NCI-H446 (cell line): ENCODE measurements around the gene NPAS3.

Source experiments
- DNase-seq, 2 experiments: peaks; one replicate each; lab custom pipeline; 2025; lab: John Stamatoyannopoulos, UW

The NPAS3 gene

GRCh38 chr14:32940711-32941667 lies 2.3 kb downstream of the NPAS3 start:
- DNase-seq, result no peak

DNA sequence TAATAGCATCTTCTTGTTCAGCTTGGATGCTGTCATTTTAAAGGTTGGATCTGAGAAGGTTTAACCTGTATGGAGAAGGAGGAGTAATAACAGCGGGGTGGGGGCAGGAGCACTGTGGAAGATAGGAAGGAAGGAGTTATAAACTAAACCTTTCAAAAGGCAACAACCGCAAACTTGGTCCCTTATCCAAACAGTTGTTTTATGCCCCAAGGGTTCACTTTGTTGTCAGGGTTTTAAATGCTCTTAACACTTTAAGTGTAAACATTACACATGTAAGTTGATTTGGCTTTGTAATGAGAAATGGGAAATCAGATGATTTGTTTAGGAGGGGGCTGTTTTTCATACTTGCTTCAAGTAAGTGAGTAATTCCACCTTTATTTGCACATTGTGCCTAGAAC lies 3.0 kb downstream of the NPAS3 start:
- no peak for DNase-seq

DNA sequence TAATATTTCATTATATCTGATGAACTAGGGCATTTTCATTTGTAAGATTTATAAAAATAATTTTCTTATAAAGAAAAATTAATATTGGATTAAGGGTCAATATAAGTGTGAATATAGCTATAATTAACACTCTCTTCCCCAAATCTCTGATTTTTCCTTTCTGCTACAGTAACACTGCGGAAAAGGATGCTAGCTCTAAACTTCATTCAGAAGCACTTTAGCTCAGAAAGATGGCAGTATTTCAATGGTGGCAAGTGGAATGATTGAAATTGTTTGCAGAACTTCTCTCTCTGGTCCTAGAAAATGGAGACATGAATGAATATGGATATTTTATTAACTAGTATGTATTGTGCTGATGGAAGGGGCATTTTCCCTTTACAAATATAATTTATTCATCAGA lies 8.4 kb downstream of the NPAS3 start:
- no peak for DNase-seq

DNA sequence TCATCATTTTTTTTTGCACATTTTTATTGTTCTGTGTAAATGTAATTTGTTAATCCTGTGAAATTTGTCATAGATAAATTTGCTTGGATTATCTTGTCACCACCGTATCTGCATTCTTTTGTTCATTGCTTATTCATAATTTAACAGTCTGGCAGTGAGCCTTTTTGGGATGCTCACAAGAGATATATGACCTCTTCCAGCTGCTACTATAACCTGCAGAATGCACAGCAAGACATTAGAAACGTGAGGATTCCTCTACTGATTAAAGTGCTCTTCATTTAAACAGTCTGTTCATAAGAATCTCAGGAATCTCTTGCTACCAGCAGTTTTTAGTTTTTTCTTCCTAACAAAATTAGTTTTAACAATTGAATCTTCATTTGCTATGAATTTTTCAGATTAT lies 9.1 kb downstream of the NPAS3 start:
- no peak for DNase-seq

- no peak for DNase-seq
These were observed 11.9 kb downstream of the NPAS3 start for GRCh38 chr14:32950584-32950983.

DNA sequence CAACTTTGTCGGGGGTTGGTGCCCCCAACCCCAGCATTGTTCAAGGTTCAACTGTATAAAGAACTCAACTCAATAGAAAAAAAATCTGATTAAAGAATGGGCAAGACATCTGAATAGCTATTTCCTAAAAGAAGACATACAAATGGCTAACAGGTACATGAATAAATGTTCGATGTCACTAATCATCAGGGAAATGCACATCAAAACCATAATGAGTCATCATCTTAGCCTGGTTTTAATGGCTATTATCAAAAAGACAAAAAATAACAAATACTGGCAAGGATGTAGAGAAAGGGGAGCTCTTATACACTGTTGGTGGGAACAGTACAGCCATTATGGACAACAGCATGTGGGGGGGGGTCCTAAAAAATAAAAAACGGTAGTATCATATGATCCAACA lies 28.7 kb downstream of the NPAS3 start:
- DNase-seq, result no peak

DNA sequence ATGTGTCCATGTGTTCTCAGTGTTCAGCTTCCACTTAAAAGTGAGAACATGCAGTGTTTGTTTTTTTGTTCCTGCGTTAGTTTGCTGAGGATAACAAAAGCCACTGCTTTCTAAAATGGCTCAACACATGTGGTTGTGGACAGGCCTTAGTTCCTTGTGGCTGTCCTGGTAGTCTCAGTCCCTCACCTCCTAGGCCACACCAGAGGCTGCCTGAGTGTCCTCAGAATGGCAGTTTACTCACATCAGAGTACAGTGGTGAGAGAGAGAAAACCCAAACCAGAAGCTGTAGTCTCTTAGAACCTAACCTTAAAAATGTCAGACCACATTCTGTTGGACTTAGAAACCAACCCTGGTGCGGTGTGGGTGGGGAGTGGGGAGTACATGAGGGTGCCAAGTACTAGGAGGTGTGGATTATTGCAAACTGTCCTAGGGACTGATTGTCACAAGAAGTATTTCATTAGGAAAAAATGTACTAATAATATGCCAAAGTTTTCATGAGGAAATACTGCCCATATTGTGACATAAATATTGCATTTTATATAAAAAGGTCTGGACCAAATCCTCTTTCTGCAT lies 30.4 kb downstream of the NPAS3 start:
- DNase-seq, result no peak

GRCh38 chr14:32977913-32978312 lies 39.2 kb downstream of the NPAS3 start:
- DNase-seq, result no peak

DNA sequence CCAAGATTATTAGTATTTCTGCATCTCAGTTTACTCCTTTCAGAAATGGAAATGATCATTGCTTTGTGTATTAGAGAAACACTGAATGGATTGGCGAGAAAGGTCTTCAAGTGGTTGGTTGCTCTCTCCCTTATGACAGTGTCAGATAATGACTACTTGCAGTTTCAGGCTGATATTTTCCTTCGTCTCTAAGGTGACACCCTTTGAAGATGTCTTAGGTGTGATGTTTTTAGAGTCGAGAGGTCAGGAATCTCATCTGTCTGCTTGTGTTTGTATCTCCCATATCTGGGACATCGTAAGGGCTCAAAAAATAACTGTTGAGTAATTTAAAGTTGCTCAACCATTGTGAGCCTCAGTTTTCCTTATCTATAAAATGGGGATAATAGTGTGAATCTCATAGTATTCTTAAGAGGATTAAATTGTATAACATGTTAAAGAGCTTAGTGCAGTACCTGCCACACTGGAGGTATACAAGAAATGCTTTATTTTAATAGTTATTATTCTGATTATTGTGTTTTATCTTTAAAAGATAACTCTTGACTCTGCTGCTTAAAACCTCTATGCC lies 40.1 kb downstream of the NPAS3 start:
- DNase-seq, result no peak

DNA sequence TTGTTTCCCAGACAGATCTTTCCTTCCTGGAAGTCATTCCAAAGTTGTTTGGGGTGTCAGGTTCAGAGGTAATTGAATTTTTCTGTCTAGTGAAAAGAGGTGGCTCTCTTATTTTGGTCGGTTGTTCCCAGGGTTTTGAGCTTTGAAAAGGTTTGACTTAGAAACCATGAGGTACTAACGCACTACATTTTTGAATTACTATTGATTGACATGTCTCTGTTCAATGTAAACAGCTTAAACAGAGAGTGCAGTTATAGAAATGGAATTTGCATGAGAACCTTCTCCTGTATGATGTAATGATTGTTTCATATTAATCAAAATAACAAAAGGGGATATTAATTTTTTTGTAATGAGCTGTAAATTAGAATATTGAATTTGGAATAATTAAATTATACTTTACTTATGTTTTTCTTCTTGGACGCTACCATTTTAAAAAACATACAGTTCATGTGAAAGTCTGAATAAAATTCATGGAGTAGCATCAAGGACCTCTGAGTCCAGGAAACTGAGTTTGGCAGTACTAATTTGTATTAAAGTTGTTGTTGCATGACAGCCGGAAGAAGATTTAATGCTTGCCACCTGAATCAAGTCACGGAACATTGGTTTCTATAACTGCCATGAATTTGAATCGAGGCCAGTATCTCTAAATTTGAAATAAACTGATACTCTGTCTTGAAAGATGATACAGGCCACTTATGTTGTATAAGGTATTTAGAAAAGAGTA lies 41.7 kb downstream of the NPAS3 start:
- no peak for DNase-seq

GRCh38 chr14:32980902-32981501 lies 42.3 kb downstream of the NPAS3 start:
- no peak for DNase-seq

DNA sequence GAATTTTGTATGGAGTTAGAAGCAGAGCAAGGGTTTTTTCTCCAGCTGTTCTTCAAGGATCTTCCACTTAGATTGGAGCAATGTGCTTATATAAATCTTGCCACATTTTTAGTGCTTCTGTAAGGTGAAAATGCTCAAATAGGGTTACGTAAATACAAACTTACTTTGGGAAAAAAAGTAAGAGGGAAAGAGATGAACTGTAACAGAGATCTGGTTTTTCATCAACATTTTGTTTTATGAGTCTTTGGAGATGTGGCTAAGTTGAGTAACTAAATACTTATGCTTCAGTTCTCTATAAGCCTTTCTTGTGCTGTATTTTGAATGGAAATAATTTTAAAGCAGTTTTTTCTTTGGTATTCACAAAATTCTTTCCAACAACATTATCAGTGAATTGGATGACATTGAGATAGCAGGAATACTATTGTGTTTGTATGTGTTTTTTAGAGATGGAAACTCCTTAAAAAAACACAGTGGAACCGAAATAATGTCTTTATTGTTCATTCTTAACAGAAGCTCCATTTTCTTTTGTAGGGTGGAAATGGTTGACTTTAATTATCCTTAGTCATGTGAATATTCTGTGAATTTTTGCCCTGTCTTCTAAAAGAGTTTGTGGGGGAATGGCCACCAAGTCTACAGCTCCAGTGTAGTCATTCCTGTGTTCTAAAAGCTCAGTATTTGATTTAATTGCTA lies 45.7 kb downstream of the NPAS3 start:
- no peak for DNase-seq

DNA sequence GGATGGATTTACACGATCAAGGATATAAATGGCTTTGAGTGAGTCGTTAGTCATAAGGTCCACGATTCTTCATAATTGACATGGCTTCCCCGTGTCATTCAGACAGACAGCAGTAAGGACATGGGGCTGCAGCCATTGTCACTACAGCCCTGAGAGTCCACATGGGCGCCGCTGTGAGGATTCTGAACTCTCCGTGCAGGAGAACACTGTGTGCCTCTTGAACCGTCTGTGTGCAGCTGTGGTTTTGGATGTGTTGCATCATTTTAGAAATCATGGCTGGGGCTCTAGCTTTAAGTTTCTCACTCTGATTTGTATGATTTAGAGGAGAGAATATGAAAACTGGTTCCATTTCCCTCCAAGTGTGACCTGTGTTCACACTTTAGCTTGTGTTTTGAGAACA lies 47.2 kb downstream of the NPAS3 start:
- DNase-seq, result no peak

GRCh38 chr14:32986791-32987540 lies 48.3 kb downstream of the NPAS3 start:
- DNase-seq, result no peak

DNA sequence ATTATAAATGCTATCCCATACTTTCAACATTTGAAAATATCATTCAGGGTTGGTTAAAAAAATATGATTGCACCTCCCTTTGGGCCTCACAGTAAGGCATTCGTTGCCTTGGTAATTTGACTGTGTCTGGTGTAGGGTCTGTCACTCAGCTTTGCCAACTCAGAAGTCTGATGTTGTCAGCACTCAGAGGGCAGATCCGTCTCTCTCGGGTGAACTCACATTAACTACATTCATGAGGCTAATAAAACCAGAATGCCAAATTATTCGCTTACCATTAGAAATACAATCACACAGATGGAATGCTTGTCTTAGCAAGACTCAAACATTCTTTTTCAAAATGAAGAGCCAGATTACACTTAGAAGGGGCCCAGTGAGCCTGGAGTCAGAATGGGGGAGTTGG lies 53.0 kb downstream of the NPAS3 start:
- no peak for DNase-seq

GRCh38 chr14:32993921-32994320 lies 55.2 kb downstream of the NPAS3 start:
- DNase-seq, result no peak

GRCh38 chr14:32996343-32996742 lies 57.7 kb downstream of the NPAS3 start:
- no peak for DNase-seq

GRCh38 chr14:32998433-32998832 lies 59.8 kb downstream of the NPAS3 start:
- no peak for DNase-seq

GRCh38 chr14:33009673-33010072 lies 71.0 kb downstream of the NPAS3 start:
- no peak for DNase-seq

DNA sequence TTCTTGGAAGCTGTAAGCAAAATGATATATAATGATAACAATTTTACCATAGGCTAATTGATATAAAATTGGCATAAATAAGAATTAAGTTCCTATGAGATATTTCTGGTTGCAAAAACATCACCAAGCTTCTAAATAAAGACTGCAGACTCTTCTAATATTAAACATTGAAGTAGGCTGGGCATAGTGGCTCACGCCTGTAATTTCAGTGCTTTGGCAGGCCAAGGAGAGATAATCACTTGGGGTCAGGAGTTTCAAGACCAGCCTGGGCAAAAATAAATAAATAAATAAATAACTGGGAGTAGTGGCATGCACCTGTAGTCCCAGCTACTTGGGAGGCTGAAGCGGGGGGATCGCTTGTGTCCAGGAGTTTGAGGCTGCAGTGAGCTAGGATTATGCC lies 71.8 kb downstream of the NPAS3 start:
- no peak for DNase-seq

DNA sequence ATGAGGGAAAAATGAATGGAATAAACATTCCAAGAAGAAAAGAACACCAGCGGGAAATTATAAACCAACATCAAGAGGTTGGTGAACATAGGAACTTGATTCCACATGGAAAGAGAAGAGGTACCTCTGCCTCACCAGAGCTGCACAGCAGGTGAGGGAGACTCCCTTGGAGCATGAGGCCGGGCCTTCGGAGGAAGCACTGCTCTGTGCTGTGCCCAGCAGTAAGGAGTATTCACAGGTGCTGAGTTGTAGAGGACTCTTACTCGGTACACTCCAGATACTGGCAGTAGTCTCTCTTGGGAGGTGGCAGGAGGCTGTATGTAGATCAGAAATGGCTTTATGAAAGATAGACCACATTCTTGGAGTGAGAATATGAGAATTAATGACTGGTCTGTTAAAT lies 76.0 kb downstream of the NPAS3 start:
- no peak for DNase-seq
